RKO (cell line): ENCODE data around the gene SLC25A18.

ENCODE experiments used
- DNase-seq: peaks from one replicate; pipeline ENCODE4 v3.0.0-alpha.2; 2016; ENCODE audit warnings: low spot score

Gene SLC25A18

GRCh38 chr22:17570851-17571631, 7.7 kb downstream of the SLC25A18 start:
- DNase-seq: no peak

GRCh38 chr22:17575151-17575550, 11.9 kb downstream of the SLC25A18 start:
- DNase-seq: no peak

- no peak for DNase-seq
These were observed 12.4 kb downstream of the SLC25A18 start for GRCh38 chr22:17575681-17576080.

GRCh38 chr22:17576470-17576869, 13.2 kb downstream of the SLC25A18 start:
- DNase-seq: peak; percentile 39

- DNase-seq: no peak
These were observed 14.9 kb downstream of the SLC25A18 start for GRCh38 chr22:17578136-17578754.

- DNase-seq: no peak
These were observed 16.3 kb downstream of the SLC25A18 start for GRCh38 chr22:17579535-17579981.

- no peak for DNase-seq
These were observed 17.2 kb downstream of the SLC25A18 start for GRCh38 chr22:17580441-17581031.

GRCh38 chr22:17581056-17581455, 17.8 kb downstream of the SLC25A18 start:
- no peak for DNase-seq

- DNase-seq: no peak
These were observed 18.3 kb downstream of the SLC25A18 start for GRCh38 chr22:17581631-17582030.

- no peak for DNase-seq
These were observed 19.9 kb downstream of the SLC25A18 start for GRCh38 chr22:17583151-17583550.

GRCh38 chr22:17586831-17587440, 23.6 kb downstream of the SLC25A18 start:
- no peak for DNase-seq

- DNase-seq: no peak
These were observed 24.3 kb downstream of the SLC25A18 start for GRCh38 chr22:17587629-17588028.

- DNase-seq: no peak
These were observed 25.3 kb downstream of the SLC25A18 start for GRCh38 chr22:17588606-17589005.

GRCh38 chr22:17589810-17590375, 26.6 kb downstream of the SLC25A18 start:
- no peak for DNase-seq

GRCh38 chr22:17590586-17590985, 27.3 kb downstream of the SLC25A18 start:
- DNase-seq: no peak

GRCh38 chr22:17592201-17592600, 28.9 kb downstream of the SLC25A18 start:
- DNase-seq: no peak

- DNase-seq: no peak
These were observed 32.9 kb downstream of the SLC25A18 start for GRCh38 chr22:17596226-17596625.

- no peak for DNase-seq
These were observed 33.9 kb downstream of the SLC25A18 start for GRCh38 chr22:17597217-17597616.

- DNase-seq: no peak
These were observed 35.0 kb downstream of the SLC25A18 start for GRCh38 chr22:17598318-17598717.

GRCh38 chr22:17601031-17601430, 37.7 kb downstream of the SLC25A18 start:
- no peak for DNase-seq

GRCh38 chr22:17603668-17604067, 40.4 kb downstream of the SLC25A18 start:
- DNase-seq: no peak

- DNase-seq: no peak
These were observed 43.2 kb downstream of the SLC25A18 start for GRCh38 chr22:17606496-17606895.
